ENCODE data around the gene BCL7A.
"Not testable (repeated sequence)": the region's sequence is repeated elsewhere in the genome, so short reads cannot be mapped to it uniquely, and the experiment has no call there.

Gene BCL7A

GRCh38 chr12:122021822-122022392, at the start of gene BCL7A:
BCL7A (plus strand) TSS chr12:122021884; CDS start chr12:122022092, 208 bp downstream.
- DNase-seq (ENCODE audit: low spot score), result peak; percentile 71

DNA sequence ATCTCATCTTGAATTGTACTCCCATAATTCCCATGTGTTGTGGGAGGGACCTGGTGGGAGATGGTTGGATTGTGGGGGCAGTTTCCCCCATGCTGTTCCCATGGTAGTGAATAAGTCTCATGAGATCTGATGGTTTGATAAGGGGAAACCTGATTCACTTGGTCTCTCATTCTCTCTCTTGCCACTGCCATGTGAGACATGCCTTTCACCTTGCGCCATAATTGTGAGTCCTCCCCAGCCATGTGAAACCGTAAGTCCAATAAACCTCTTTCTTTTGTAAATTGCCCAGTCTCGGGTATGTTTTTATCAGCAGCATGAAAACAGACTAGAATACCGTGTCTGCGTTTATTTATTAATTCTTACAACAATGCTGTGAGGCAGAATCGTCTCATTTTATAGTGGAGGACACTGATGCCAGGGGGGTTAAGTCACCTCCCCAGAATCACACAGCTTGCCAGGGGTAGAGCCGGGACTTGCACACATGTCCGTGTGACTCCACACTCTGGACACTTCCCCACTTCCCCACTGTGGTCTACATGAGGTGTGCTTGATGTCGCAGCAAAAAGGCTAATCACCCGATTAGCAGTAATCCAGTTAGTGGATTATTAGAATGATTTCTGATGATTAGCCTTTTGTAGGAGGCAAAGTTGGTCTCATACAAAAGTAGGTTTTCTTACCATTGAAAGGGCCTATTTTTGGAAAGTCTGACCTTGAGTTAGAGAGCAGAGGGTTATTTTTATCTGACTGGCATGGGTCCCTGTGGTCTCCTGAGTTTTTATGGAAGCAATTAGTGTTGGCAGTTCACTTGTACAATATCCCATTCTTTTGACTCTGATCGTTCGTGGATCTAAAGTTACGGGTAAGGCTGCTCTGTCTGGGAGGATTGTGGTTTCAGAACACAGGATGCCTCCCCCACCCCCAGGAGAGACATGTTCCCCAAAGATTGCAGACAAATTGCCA, 47.4 kb upstream of the BCL7A start:
- DNase-seq (ENCODE audit: low spot score), result no peak

DNA sequence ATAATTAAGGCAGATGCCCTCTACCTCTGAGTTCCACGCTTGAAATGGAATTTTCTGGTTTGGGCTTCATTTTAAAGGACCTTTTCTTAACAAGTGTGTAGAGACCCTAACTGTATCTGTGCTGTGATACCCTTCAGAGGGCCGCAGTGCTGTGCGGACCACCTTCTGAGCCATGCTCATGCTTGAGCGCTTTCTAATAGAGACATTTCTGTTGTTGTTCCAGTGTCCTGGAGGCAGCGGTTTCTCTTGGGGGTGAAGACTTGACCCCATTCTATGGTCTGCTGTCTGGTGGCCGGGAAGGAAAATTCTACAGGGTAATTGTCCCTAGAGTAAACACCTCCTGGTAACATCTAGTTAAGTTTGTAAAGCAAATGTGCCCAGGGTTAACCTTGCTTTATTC, 46.7 kb upstream of the BCL7A start:
- DNase-seq (ENCODE audit: low spot score), result no peak

DNA sequence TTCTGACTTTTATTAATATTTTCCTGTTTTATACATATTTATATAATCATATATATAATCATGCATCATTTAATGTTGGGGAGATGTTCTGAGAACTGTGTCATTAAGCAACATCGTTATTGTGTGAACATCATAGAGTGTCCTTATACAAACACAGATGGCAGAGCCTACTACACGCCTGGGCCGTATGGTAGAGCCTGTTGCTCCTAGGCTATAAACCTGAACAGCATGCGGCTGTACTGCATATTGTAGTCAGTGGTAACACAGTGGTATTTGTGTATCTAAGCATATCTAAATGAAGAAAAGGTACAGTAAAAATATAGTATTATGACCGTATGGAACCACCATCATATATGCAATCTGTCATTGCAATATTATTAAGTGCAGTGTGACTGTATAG, 44.7 kb upstream of the BCL7A start:
- DNase-seq (ENCODE audit: low spot score), result no peak

DNA sequence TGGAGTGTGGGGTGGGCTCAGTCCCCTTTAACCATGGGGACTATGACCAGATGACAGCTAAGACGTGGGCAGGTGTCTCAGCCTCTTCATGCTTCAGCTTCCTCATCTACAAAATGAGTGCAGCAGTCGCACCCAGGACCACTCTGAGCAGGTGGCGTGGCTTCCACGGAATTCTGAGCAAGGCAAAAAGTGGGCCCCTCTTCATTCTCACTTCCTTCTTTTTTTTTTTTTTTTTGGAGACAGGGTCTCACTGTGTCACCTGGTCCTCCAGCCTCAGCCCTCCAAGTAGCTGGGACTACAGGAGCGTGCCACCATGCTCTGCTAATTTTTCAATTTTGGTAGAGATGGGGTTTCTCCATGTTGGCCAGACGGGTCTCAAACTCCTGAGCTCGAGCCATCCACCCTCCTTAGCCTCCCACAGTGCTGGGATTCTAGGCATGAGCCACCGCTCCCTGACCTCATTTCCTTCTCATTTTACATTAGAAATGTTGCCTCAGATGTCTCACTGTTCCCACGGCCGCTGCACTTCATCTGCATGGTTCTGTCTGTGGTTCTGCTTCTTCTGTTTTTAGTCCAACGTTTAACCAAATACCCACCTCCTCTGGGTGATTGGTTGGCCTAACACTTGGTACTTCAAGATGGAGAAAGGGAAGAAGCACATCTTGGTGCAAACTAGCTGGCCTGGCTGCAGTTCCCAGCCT, 41.3 kb upstream of the BCL7A start:
- DNase-seq (ENCODE audit: low spot score), result peak; percentile 96

DNA sequence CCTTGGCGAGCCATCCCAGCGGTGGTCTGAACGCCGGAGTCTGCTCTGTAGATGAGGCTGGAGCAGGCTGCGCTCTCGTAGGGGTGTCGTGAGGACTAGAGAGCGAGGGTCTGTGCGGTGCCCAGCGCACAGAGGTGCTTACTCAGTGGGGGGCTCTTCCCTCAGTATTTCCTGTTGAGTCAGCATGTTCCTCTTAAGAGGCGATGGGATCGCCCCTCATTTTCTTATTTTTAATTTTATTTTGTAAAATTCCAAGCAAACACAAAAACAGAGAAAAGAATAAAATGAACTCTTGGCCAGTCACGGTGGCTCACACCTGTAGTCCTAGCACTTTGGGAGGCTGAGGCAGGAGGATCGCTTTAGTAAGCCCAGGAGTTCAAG, 40.8 kb upstream of the BCL7A start:
- DNase-seq (ENCODE audit: low spot score), result no peak

DNA sequence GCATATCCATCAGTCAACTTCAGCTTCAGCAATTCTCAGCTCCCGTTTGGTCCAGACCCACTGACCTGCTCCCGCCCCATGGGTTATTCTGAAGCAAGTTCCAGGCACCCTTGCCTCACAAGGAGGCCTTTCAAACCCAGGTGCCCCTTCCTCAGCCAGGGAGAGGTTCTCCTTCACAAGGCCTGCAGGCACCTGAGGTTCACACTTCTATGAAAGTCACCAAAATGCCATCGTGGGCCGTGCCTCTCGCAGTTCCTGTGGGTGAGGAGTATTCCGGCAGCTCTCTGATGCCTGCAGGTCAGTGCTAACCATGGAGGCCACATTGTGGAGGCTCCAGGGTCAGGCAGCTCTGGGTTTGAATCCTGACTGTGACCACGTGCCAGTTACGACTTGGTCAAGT, 40.2 kb upstream of the BCL7A start:
- DNase-seq (ENCODE audit: low spot score), result no peak

DNA sequence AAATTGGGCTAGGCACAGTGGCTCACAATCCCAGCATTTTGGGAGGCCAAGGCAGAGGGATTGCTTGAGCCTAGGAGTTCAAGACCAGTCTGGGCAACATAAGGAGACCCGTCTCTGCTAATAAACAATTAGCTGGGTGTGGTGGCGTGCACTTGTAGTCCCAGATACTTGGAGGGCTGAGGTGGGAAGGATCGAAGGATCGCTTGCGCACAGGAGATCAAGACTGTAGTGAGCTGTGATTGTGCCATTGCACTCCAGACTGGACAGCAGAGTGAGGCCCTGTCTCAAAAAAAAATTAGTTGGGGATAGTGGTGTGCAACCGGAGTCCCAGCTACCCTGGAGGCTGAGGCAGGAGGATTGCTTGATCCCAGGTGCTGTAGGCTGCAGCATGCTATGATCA, 38.7 kb upstream of the BCL7A start:
- no peak for DNase-seq (ENCODE audit: low spot score)

DNA sequence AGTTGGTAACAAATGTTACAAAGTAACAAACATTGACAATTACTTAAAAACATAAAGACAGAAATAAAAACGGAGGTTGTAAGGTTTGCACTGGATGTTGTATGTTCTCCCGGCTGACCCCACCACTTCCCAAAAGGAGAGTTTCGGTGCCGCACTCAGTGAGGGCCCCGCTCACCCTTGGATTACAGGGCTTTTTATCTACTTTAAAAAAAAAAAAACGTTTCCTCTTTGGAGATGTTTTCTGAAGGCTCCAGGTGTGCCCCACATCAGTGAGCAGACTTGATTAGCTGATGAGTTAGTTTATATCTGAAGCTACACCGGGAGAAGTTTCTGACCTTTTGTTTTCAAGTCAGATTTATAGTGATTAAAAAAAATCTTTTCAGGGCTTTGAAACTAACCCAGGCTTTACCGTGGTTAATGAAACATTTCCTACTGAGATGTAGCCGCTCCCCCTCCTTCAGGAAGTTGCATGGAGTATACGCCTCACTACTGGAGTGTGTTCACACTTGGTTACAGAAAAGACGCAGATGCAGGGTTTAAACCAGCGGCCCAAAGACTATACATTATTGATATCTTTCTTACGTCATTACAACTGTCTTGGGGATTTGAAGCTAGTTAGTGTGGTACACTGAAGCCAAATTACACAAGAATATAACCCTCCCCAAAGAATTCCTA, 38.0 kb upstream of the BCL7A start:
- peak; percentile 79 for DNase-seq (ENCODE audit: low spot score)

GRCh38 chr12:121986489-121987245, 35.0 kb upstream of the BCL7A start:
- DNase-seq (ENCODE audit: low spot score), result no peak

GRCh38 chr12:121988519-121988918, 33.2 kb upstream of the BCL7A start:
- not testable (repeated sequence) for DNase-seq (ENCODE audit: low spot score)

- no peak for DNase-seq (ENCODE audit: low spot score)
These were observed 32.2 kb upstream of the BCL7A start for GRCh38 chr12:121989276-121990113.

GRCh38 chr12:121990114-121990647, 31.5 kb upstream of the BCL7A start:
- no peak for DNase-seq (ENCODE audit: low spot score)

GRCh38 chr12:121990692-121991603, 30.7 kb upstream of the BCL7A start:
- peak; percentile 72 for DNase-seq (ENCODE audit: low spot score)

GRCh38 chr12:121992059-121992879, 29.4 kb upstream of the BCL7A start:
- peak; percentile 80 for DNase-seq (ENCODE audit: low spot score)

DNA sequence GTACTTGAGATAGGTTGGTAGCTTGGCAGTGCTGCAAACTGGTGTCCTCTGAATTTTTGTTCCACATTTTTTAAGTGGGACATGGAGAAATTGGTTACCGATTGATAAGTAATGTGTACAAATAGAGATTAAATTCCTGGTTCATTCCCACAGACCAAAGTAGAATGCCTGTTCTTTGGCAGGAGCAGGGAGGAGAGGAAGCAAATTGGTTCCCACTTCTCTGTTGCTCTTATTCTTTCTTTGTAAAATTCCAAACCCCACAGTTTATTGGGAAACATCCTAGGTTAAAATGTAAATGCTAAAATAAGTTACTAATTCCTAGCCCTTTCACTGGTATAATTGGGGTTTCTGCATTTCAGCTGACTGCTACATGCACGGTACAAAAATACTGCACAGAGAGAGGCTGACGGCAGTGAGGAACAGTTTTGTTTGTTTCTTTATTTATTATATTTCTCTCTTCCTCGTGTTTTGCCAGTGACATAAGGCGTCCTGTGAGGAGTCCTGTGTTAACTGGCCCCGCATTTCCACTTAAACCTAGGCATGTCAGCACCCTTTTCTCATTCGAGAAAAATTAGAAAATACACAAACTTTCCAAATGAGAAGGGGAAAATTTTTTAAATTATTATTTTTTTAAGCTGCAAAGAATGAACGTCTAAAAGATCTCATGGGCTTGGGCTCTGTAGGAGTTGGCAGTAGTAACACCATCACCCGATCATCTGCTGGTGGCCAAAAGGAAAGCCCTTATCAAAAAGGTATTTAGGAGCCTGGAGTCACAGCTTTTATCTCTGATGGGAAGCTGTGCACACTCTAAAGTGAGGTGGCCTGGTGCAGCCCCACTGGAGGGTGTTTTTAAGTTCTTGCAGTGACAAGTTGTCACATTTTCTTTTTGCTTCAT, 25.4 kb upstream of the BCL7A start:
- DNase-seq (ENCODE audit: low spot score), result no peak

DNA sequence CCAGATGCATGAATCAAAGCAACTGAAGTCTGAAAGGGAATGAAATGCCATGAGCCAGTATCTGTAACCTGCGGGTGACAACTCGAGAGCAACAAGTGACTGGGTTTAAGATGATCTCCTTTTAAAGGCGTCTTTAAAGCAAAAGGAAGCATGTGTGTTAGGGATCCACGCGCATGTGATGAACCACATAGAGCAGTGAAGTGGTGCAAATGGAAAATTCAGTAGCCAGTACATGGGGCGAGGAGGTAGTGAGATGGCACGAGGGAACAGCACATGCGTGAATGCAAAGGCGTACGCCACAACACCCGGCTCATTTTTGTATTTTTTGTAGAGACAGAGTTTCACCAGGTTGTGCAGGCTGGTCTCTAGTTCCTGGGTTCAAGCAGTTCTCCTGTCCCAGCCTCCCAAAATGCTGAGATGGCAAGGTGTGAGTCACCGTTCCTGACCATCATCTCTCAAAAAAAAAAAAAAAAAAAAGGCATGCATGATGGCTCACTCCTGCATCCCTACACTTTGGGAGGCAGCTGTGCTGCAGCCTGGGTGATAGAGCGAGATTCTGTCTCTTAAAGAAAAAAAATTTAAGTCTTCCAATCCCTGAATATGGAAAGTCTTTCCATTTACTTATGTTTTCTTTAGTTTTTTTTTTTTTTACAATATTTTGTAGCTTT, 24.6 kb upstream of the BCL7A start:
- DNase-seq (ENCODE audit: low spot score), result peak; percentile 70

All from NAMALWA (cell line).